Retinal pigment epithelial cell (primary cell): ENCODE data around the gene JAML.

Experiments used
- DNase-seq: peaks from one replicate; pipeline ENCODE4 v3.0.0-alpha.2; 2010; ENCODE audit warnings: low read depth
- H3K4me3 ChIP-seq: 2 replicates; pipeline ENCODE4 v1.5.1; 2011; ENCODE audit warnings: mild to moderate bottlenecking, low read length, control low read depth, moderate library complexity
- CTCF ChIP-seq: conservative IDR thresholded peaks from 2 replicates; pipeline ENCODE4 v1.5.1; 2011; ENCODE audit warnings: low read depth, low read length, control low read depth, inconsistent platforms

JAML gene

GRCh38 chr11:118224511-118225188 lies at the start of gene JAML:
TSS of gene JAML (minus strand) at chr11:118225011. CDS start at chr11:118214866, 10,145 bp downstream.
- DNase-seq = no peak

GRCh38 chr11:118274186-118274585 lies 49.4 kb upstream of the JAML start:
- no peak overlapping the region for H3K4me3 ChIP-seq
- no peak for DNase-seq
- TF ChIP-seq CTCF = no peak

More at GRCh38 chr11:118224511-118225188, at the start of gene JAML:
- H3K4me3 ChIP-seq = no peak within 1 kb of the TSS
- TF ChIP-seq CTCF = no peak

GRCh38 chr11:118272001-118272400 lies 47.2 kb upstream of the JAML start:
- no peak for DNase-seq
- TF ChIP-seq CTCF = no peak
- no peak overlapping the region for H3K4me3 ChIP-seq

GRCh38 chr11:118267486-118267885 lies 42.7 kb upstream of the JAML start:
- H3K4me3 ChIP-seq = no peak overlapping the region
- no peak for TF ChIP-seq CTCF
- DNase-seq = no peak

- DNase-seq = no peak
- TF ChIP-seq CTCF = no peak
- H3K4me3 ChIP-seq = no peak overlapping the region
These were observed 41.1 kb upstream of the JAML start for GRCh38 chr11:118265954-118266353.

- no peak for DNase-seq
- no peak overlapping the region for H3K4me3 ChIP-seq
- no peak for TF ChIP-seq CTCF
These were observed 40.0 kb upstream of the JAML start for GRCh38 chr11:118264569-118265465.
